Liver (tissue), 9 donors: ENCODE results near the gene TMEM50B. TPM values are rescaled to one million over a fixed set of nuclear protein-coding genes. Genes with fewer than 3 reads are reported as not detected.

Source experiments
- DNase-seq: peaks from one replicate; pipeline ENCODE4 v3.0.0-alpha.2; 2017; ENCODE audit warnings: low spot score
- H3K27ac ChIP-seq, 2 donors: one replicate each; pipeline ENCODE4 v1.7.0; 2013; ENCODE audit warnings: inconsistent platforms in 2 of 2, low read length in 2 of 2, control low read depth in 1 of 2, low read depth in 1 of 2, mild to moderate bottlenecking in 1 of 2
- H3K27me3 ChIP-seq, 4 donors: one replicate each; pipeline versions ENCODE4 v1.6.1 to v1.7.0; 2013; ENCODE audit warnings: low read length in 3 of 4, inconsistent platforms in 1 of 4, mild to moderate bottlenecking in 1 of 4, moderate library complexity in 1 of 4; ENCODE audit not compliant: control insufficient read depth in 4 of 4, insufficient read depth in 4 of 4
- H3K36me3 ChIP-seq, 4 donors: one replicate each; pipeline versions ENCODE4 v1.6.1 to v1.7.0; 2013; ENCODE audit warnings: low read length in 3 of 4, mild to moderate bottlenecking in 3 of 4, low read depth in 1 of 4, moderate library complexity in 1 of 4; ENCODE audit not compliant: control insufficient read depth in 4 of 4, insufficient read depth in 3 of 4
- H3K4me1 ChIP-seq, 4 donors: one replicate each; pipeline versions ENCODE4 v1.6.1 to v1.7.0; 2013; ENCODE audit warnings: low read length in 3 of 4, mild to moderate bottlenecking in 3 of 4, moderate library complexity in 1 of 4; ENCODE audit not compliant: control insufficient read depth in 4 of 4, insufficient read depth in 4 of 4
- H3K4me3 ChIP-seq, 3 donors: one replicate each; pipeline versions ENCODE4 v1.6.1 to v1.7.0; 2013; ENCODE audit warnings: low read length in 3 of 3, control low read depth in 1 of 3, low read depth in 1 of 3, mild to moderate bottlenecking in 1 of 3
- H3K9ac ChIP-seq, 2 donors: one replicate each; pipeline ENCODE4 v1.7.0; 2013; ENCODE audit warnings: low read length in 2 of 2, mild to moderate bottlenecking in 2 of 2, moderate library complexity in 2 of 2, control low read depth in 1 of 2, low read depth in 1 of 2
- H3K9me3 ChIP-seq, 4 donors: one replicate each; pipeline versions ENCODE4 v1.6.1 to v1.7.0; 2013; ENCODE audit warnings: low read length in 3 of 4; ENCODE audit not compliant: control insufficient read depth in 4 of 4
- ATF3 ChIP-seq: IDR thresholded peaks from 2 replicates; pipeline ENCODE4 v1.6.1; 2016; ENCODE audit warnings: antibody characterized with exemption
- CTCF ChIP-seq: fragments of 150-350 bp; IDR thresholded peaks from 2 replicates; pipeline ENCODE4 v1.5.1; 2017; ENCODE audit warnings: improper control_type of control experiment, low read depth, low read length; ENCODE audit not compliant: missing input control
- EGR1 ChIP-seq, 2 donors: IDR thresholded peaks; 2 replicates each; pipeline ENCODE4 v1.6.1; 2016 to 2018; ENCODE audit warnings: antibody characterized with exemption in 2 of 2, low read depth in 2 of 2
- FOXA1 ChIP-seq: IDR thresholded peaks from 2 replicates; pipeline ENCODE4 v1.6.1; 2016; ENCODE audit warnings: antibody characterized with exemption
- GABPA ChIP-seq, 2 donors: IDR thresholded peaks in 1 of 2; conservative IDR thresholded peaks in 1 of 2; 2 replicates each; pipeline ENCODE4 v1.6.1; 2016; ENCODE audit warnings: antibody characterized with exemption in 2 of 2, mild to moderate bottlenecking in 1 of 2, moderate library complexity in 1 of 2
- HNF4A ChIP-seq, 2 donors: conservative IDR thresholded peaks; 2 replicates each; pipeline ENCODE4 v1.6.1; 2016; ENCODE audit warnings: antibody characterized with exemption in 2 of 2, mild to moderate bottlenecking in 2 of 2
- HNF4G ChIP-seq: IDR thresholded peaks from 2 replicates; pipeline ENCODE4 v1.6.1; 2016; ENCODE audit warnings: antibody characterized with exemption
- JUND ChIP-seq, 2 donors: IDR thresholded peaks; 2 replicates each; pipeline ENCODE4 v1.6.1; 2016; ENCODE audit warnings: antibody characterized with exemption in 2 of 2
- MAX ChIP-seq: IDR thresholded peaks from 2 replicates; pipeline ENCODE4 v1.6.1; 2016; ENCODE audit warnings: antibody characterized with exemption
- NR2F2 ChIP-seq: IDR thresholded peaks from 2 replicates; pipeline ENCODE4 v1.6.1; 2016; ENCODE audit warnings: antibody characterized with exemption
- RAD21 ChIP-seq, 2 donors: IDR thresholded peaks; 2 replicates each; pipeline ENCODE4 v1.6.1; 2016; ENCODE audit warnings: antibody characterized with exemption in 2 of 2, mild to moderate bottlenecking in 2 of 2
- REST ChIP-seq: IDR thresholded peaks from 2 replicates; pipeline ENCODE4 v1.6.1; 2016; ENCODE audit warnings: antibody characterized with exemption, mild to moderate bottlenecking
- RXRA ChIP-seq, 2 donors: IDR thresholded peaks; 2 replicates each; pipeline ENCODE4 v1.6.1; 2017 to 2018; ENCODE audit warnings: antibody characterized with exemption in 2 of 2, mild to moderate bottlenecking in 1 of 2
- SP1 ChIP-seq: IDR thresholded peaks from 2 replicates; pipeline ENCODE4 v1.6.1; 2018; ENCODE audit warnings: antibody characterized with exemption, mild to moderate bottlenecking
- TAF1 ChIP-seq: conservative IDR thresholded peaks from 2 replicates; pipeline ENCODE4 v1.6.1; 2016; ENCODE audit warnings: antibody characterized with exemption, mild to moderate bottlenecking
- YY1 ChIP-seq: IDR thresholded peaks from 2 replicates; pipeline ENCODE4 v1.6.1; 2016; ENCODE audit warnings: antibody characterized with exemption, mild to moderate bottlenecking
- ZBTB33 ChIP-seq: IDR thresholded peaks from 2 replicates; pipeline ENCODE4 v1.6.1; 2016; ENCODE audit warnings: antibody characterized with exemption
- WGBS: extraction: QIAGEN DNeasy Blood & Tissue Kit; methylation state at CpG from one replicate; pipeline ENCODE4 v1.1.7; 2013; 5-methylcytosine and 5-hydroxymethylcytosine counted together
- polyA plus RNA-seq, 2 donors: library from polyadenylated mRNA; stranded (reverse) in 1 of 2; unstranded in 1 of 2; fragments of 200-250 nt in 1 of 2; fragments of >200 nt in 1 of 2; fragmentation: Nextera tagmentation in 1 of 2; extraction: Ambion mirVana in 1 of 2; gene quantifications; one replicate each; pipeline versions ENCODE4 v1.2.1 to v1.2.3, GENCODE V29; 2013 to 2015
- total RNA-seq, 2 donors: library from RNA; depleted of rRNA; stranded (reverse); fragments of >200 nt; gene quantifications; one replicate each; pipeline ENCODE4 v1.2.3, GENCODE V29; 2014
- donor health status: healthy.
- donor health status: healthy.
- donor health status: healthy.
- donor health status: healthy.
- donor health status: healthy.

The TMEM50B gene
- total and polyA plus RNA-seq, 4 donors = 11.8 to 31.8 (median 29.9) TPM

GRCh38 chr21:33522953-33523349, 43.2 kb upstream of the TMEM50B start:
- no peak overlapping the region for H3K27ac ChIP-seq
- no peaks in the 10 kb centered on the region for H3K9me3 ChIP-seq
- no peak for DNase-seq
- H3K27me3 ChIP-seq = no peaks in the 10 kb centered on the region
- H3K4me1 ChIP-seq = peaks cover 0 to 2% (median 0%) of the 10 kb centered on the region in 4 donors
- H3K4me3 ChIP-seq = no peak overlapping the region
- no peak overlapping the region for H3K9ac ChIP-seq
- no peak for TF ChIP-seq ATF3
- TF ChIP-seq HNF4A (conservative IDR thresholded peaks at IDR 0.05) = no peak
- no peak for TF ChIP-seq JUND (IDR thresholded peaks at IDR 0.05)
- TF ChIP-seq FOXA1 = no peak
- 80% methylated on average over 1 of the region's 1 CpG for WGBS
- peaks cover 20 to 43% (median 30%) of the 10 kb centered on the region in 4 donors for H3K36me3 ChIP-seq

- Histone ChIP-seq H3K27me3 (no peaks in the 10 kb centered on the region), H3K27ac (no peak overlapping the region), H3K4me1 (peaks cover 0 to 2% (median 0%) of the 10 kb centered on the region in 4 donors), H3K9ac (no peak overlapping the region), H3K9me3 (no peaks in the 10 kb centered on the region), H3K36me3 (peaks cover 15 to 43% (median 30%) of the 10 kb centered on the region in 4 donors), H3K4me3 (no peak overlapping the region)
- 93% methylated on average over 5 of the region's 5 CpGs for WGBS
- DNase-seq = no peak
- TF ChIP-seq JUND (IDR thresholded peaks at IDR 0.05) = no peak
- TF ChIP-seq RXRA (IDR thresholded peaks at IDR 0.05) = no peak
These were observed 42.7 kb upstream of the TMEM50B start for GRCh38 chr21:33522297-33522952.

GRCh38 chr21:33518899-33519298, 39.1 kb upstream of the TMEM50B start:
- DNase-seq = no peak
- WGBS = 94% methylated on average over 4 of the region's 4 CpGs
- H3K36me3 ChIP-seq = peaks cover 8 to 54% (median 40%) of the 10 kb centered on the region in 4 donors
- H3K4me3 ChIP-seq = no peak overlapping the region
- H3K9me3 ChIP-seq = no peaks in the 10 kb centered on the region
- TF ChIP-seq REST (no peak), NR2F2 (no peak), GABPA (IDR thresholded peaks at IDR 0.05 in 1 of 2, conservative IDR thresholded peaks at IDR 0.05 in 1 of 2) (no peak), SP1 (no peak), ATF3 (no peak), YY1 (no peak), ZBTB33 (no peak), MAX (no peak), TAF1 (no peak), HNF4G (no peak), CTCF (no peak), RAD21 (IDR thresholded peaks at IDR 0.05) (no peak), EGR1 (IDR thresholded peaks at IDR 0.05; ENCODE audit: low read depth in 2 of 2) (no peak), FOXA1 (no peak), RXRA (IDR thresholded peaks at IDR 0.05) (no peak)
- no peaks in the 10 kb centered on the region for H3K27me3 ChIP-seq
- no peak overlapping the region for H3K27ac ChIP-seq
- H3K4me1 ChIP-seq = peaks cover 0 to 2% (median 0%) of the 10 kb centered on the region in 4 donors
- no peak overlapping the region for H3K9ac ChIP-seq
